MCF 10A (cell line): Measurements from ENCODE around the gene TAF4B. TPM values are rescaled to one million over a fixed set of nuclear protein-coding genes. Genes with fewer than 3 reads are reported as not detected.
"Not testable (repeated sequence)": the region's sequence is repeated elsewhere in the genome, so short reads cannot be mapped to it uniquely, and the experiment has no call there.

Experiments
- BruUV-seq: library from RNA; stranded (reverse); fragments of 400-500 nt; replicated peaks from 2 replicates; lab custom pipeline; 2021; lab: Mats Ljungman, UMichigan
- CTCF ChIA-PET: fragments of 300-600 bp; sonication (Branson Sonifier 250); formaldehyde crosslinking; extraction: SDS; loops from one replicate; lab custom pipeline; 2021; ENCODE audit warnings: antibody characterized with exemption, inconsistent platforms; lab: Yijun Ruan, JAX
- POLR2A ChIA-PET: fragments of 300-600, 350-650 bp; sonication (Branson Sonifier 250); formaldehyde crosslinking; extraction: SDS; loops from one replicate; lab custom pipeline; 2020; ENCODE audit warnings: antibody characterized with exemption, inconsistent platforms; lab: Yijun Ruan, JAX
- DNase-seq: peaks from one replicate; pipeline ENCODE4 v3.0.0-alpha.2; 2018; ENCODE audit not compliant: unreplicated experiment
- H3K27ac Mint-ChIP-seq: one replicate; pipeline ENCODE4 v1.8.0; 2022; ENCODE audit warnings: mild to moderate bottlenecking, low read depth, mixed read lengths; ENCODE audit not compliant: unreplicated experiment
- H3K27me3 Mint-ChIP-seq: one replicate; pipeline ENCODE4 v1.8.0; 2022; ENCODE audit warnings: mixed read lengths; ENCODE audit not compliant: insufficient read depth, unreplicated experiment
- H3K36me3 Mint-ChIP-seq: one replicate; pipeline ENCODE4 v1.8.0; 2022; ENCODE audit warnings: mild to moderate bottlenecking, moderate library complexity, mixed read lengths; ENCODE audit not compliant: insufficient read depth, unreplicated experiment
- H3K4me1 Mint-ChIP-seq: one replicate; pipeline ENCODE4 v1.8.0; 2022; ENCODE audit warnings: mixed read lengths; ENCODE audit not compliant: insufficient read depth, unreplicated experiment
- H3K4me3 Mint-ChIP-seq: one replicate; pipeline ENCODE4 v1.8.0; 2022; ENCODE audit warnings: mild to moderate bottlenecking, moderate library complexity, mixed read lengths; ENCODE audit not compliant: unreplicated experiment
- H3K9me3 Mint-ChIP-seq: one replicate; pipeline ENCODE4 v1.8.0; 2022; ENCODE audit warnings: mixed read lengths; ENCODE audit not compliant: unreplicated experiment
- intact Hi-C: fragments of 100-400 bp; cut with micrococcal nuclease; formaldehyde crosslinking; loops from 2 replicates; pipeline ENCODE4 v1.14.1; 2022
- total RNA-seq: library from RNA; stranded (reverse); gene quantifications from 2 replicates; pipeline ENCODE4 v1.2.3, GENCODE V29; 2022
- TF ChIP-seq, protein P1 (sequence below): fragments of 200-600 bp; IDR thresholded peaks from one replicate; pipeline ENCODE4 v1.8.0; 2022; ENCODE audit warnings: antibody characterized with exemption, mild to moderate bottlenecking; ENCODE audit not compliant: unreplicated experiment

TAF4B gene
- total RNA-seq, 1 experiment from 2014 or later: 9.2 TPM

DNA sequence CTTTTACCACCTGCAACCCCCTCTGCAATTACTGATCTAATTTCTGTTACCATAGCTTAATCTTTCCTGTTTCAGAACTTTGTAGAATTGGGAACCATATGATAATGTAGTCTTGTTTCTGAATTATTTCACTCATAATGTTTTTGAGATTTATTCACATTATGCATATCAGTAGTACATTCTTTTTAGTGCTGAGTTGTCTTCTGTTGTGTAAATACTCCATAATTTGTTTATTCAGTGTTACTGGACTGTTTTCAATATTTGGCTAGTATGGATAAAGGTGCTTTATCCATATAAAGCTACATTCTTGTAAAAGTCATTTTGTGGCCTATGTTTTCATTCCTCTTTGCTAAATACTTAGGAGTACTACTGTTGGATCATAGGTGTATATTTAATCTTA lies 152.5 kb downstream of the TAF4B start:
- no peak for DNase-seq
- intact Hi-C loops: no loop called here
- POLR2A ChIA-PET: no interaction called here
- Mint-ChIP-seq H3K27ac (no peak overlapping the region), H3K36me3 (no peaks in the 10 kb centered on the region), H3K27me3 (no peaks in the 10 kb centered on the region), H3K4me1 (no peaks in the 10 kb centered on the region), H3K9me3 (no peaks in the 10 kb centered on the region), H3K4me3 (no peak overlapping the region)
- TF ChIP-seq, protein P1, sequence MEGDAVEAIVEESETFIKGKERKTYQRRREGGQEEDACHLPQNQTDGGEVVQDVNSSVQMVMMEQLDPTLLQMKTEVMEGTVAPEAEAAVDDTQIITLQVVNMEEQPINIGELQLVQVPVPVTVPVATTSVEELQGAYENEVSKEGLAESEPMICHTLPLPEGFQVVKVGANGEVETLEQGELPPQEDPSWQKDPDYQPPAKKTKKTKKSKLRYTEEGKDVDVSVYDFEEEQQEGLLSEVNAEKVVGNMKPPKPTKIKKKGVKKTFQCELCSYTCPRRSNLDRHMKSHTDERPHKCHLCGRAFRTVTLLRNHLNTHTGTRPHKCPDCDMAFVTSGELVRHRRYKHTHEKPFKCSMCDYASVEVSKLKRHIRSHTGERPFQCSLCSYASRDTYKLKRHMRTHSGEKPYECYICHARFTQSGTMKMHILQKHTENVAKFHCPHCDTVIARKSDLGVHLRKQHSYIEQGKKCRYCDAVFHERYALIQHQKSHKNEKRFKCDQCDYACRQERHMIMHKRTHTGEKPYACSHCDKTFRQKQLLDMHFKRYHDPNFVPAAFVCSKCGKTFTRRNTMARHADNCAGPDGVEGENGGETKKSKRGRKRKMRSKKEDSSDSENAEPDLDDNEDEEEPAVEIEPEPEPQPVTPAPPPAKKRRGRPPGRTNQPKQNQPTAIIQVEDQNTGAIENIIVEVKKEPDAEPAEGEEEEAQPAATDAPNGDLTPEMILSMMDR: no peak
- CTCF ChIA-PET: interaction anchor here (1.1 kb wide), 2 partner anchors 109 to 271 kb away, joined by 3 read pairs; no protein-coding TSS in a partner anchor
- BruUV-seq: no TSS peak

DNA sequence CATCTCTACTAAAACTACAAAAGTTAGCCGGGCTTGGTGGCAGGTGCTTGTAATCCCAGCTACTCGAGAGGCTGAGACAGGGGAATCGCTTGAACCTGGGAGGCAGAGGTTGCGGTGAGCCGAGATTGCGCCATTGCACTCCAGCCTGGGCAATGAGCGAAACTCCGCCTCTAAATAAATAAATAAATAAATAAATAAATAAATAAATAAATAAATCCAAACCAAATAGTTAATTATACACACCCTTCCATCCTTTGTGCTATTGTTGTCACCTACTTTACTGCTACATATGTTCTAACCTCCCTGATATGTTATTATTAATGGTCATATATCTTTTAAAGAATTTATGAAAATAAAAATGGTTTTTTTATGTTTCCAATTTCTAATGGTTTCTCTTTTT lies 155.3 kb downstream of the TAF4B start:
- intact Hi-C loops: loop anchor here (10.0 kb wide), 1 partner anchor 393 kb away; no protein-coding TSS in a partner anchor
- BruUV-seq, H3K27me3 Mint-ChIP-seq, H3K27ac Mint-ChIP-seq, H3K36me3 Mint-ChIP-seq, H3K4me1 Mint-ChIP-seq, DNase-seq, H3K9me3 Mint-ChIP-seq, POLR2A ChIA-PET, H3K4me3 Mint-ChIP-seq: not testable (repeated sequence)
- CTCF ChIA-PET: interaction anchor here (0.5 to 3.8 kb wide), 9 partner anchors 10 to 1029 kb away, joined by 3 to 17 read pairs (median 3); no protein-coding TSS in a partner anchor

DNA sequence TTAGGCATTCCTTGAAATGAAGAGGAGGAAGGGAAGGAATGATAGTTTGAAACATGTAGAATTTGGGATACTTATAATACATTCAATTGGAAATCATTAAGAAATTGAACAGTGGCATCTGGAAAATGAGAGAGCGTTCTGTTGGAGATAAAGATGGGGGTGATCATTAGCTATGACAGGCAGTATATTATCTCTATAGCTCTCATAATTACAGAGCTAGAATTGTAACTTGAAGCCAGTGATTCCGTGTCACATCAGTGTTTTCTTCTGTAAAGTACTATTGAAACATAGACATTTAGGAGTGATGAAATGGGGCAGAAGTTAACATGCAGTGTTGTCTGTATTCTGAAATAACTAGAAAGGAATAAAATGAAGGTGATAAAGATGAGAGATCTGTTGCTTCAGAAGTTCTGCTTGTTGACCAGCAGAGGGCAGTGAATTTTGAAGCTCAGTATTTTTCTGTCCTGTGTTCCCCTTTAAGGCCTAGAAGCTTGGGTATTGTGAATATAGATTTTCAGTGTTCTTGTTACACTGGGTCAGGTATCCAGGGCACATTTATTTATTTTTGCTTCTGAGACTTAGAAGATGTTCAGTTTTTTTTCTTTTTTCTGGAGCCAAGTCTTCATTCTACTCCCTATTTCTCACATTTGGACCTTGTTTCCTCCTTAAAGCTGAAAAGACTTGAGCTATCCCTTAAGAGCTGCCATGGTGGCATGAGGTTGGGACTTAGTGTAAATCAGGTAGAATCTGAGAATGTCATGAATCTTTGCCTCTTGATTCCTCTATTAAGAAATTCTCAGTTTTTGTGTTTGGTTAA lies 157.4 kb downstream of the TAF4B start:
- Mint-ChIP-seq H3K27ac (no peak overlapping the region), H3K4me1 (peaks cover 8% of the 10 kb centered on the region), H3K9me3 (no peaks in the 10 kb centered on the region), H3K27me3 (no peaks in the 10 kb centered on the region), H3K4me3 (no peak overlapping the region), H3K36me3 (no peaks in the 10 kb centered on the region)
- DNase-seq: peak; percentile 65
- no TSS peak for BruUV-seq
- TF ChIP-seq, protein P1: peak; percentile 69
- POLR2A ChIA-PET: interaction anchor here (0.7 to 2.0 kb wide), 9 partner anchors 9 to 166 kb away, joined by 3 to 6 read pairs (median 5); partner anchors contain the start of gene KCTD1
- CTCF ChIA-PET: interaction anchor here (0.5 to 3.8 kb wide), 74 partner anchors 9 to 1783 kb away, joined by 3 to 28 read pairs (median 4); partner anchors contain the start of gene KCTD1
- intact Hi-C loops: loop anchor here (1.0 to 10.0 kb wide), 5 partner anchors 77 to 621 kb away; partner anchors contain the start of gene KCTD1

DNA sequence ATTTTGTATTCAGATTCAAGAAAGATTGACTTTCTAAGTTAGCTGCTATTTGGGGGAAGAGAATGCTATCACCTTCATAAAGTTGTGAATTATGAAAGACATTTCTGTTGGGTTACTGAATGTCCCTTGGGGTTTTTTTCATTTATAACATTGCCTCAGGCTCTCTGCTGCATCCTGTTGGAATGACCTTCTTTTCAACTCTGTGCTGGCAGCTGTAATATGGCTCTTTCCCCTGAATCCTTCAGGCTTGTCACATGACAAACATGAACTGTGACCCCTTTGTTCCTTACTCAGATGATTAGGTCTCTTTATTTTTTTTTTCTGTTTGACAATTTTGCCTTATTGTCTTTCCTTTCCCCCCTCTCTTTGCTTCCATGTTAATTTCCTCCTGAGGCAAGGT lies 159.8 kb downstream of the TAF4B start:
- H3K36me3 Mint-ChIP-seq: peaks cover 8% of the 10 kb centered on the region
- H3K27me3 Mint-ChIP-seq: no peaks in the 10 kb centered on the region
- peak; percentile 55 for DNase-seq
- CTCF ChIA-PET: interaction anchor here (0.6 to 1.4 kb wide), 8 partner anchors 16 to 910 kb away, joined by 3 to 4 read pairs (median 3); partner anchors contain the start of gene KCTD1
- peaks cover 8% of the 10 kb centered on the region for H3K4me1 Mint-ChIP-seq
- TF ChIP-seq, protein P1: no peak
- intact Hi-C loops: loop anchor here (10.0 kb wide), 1 partner anchor 389 kb away; no protein-coding TSS in a partner anchor
- BruUV-seq: no TSS peak
- no peaks in the 10 kb centered on the region for H3K9me3 Mint-ChIP-seq
- POLR2A ChIA-PET: interaction anchor here (0.7 to 1.2 kb wide), 5 partner anchors 25 to 164 kb away, joined by 3 to 4 read pairs (median 3); no protein-coding TSS in a partner anchor
- H3K4me3 Mint-ChIP-seq: no peak overlapping the region
- H3K27ac Mint-ChIP-seq: no peak overlapping the region
